HepG2 (cell line): Measurements from ENCODE around the gene AP2B1. TPM values are rescaled to one million over a fixed set of nuclear protein-coding genes. Genes with fewer than 3 reads are reported as not detected.
A peak's percentile ranks its signal among the peaks of the same experiment; 100 is the strongest.

Experiments
- ATAC-seq: fragments of 200-7000 bp; cut with Tn5 transposase; 3 replicates; pipeline ENCODE4 v1.9.1; 2020; ENCODE audit warnings: mild to moderate bottlenecking, moderate library complexity
- BruUV-seq: library from RNA; stranded (reverse); fragments of 400-500 nt; replicated peaks from 2 replicates; lab custom pipeline; 2021; lab: Mats Ljungman, UMichigan
- CTCF ChIA-PET: fragments of 300-600 bp; formaldehyde crosslinking; extraction: SDS; loops from one replicate; lab custom pipeline; 2021; ENCODE audit warnings: low total read pairs, inconsistent platforms, low intra/inter-chr PET ratio; lab: Yijun Ruan, JAX
- POLR2A ChIA-PET: fragments of 350-600 bp; sonication (Branson Sonifier 250); formaldehyde crosslinking; loops from one replicate; lab custom pipeline; 2020; ENCODE audit warnings: antibody characterized with exemption, inconsistent platforms; lab: Yijun Ruan, JAX
- DNase-seq: peaks from one replicate; pipeline ENCODE4 v3.0.0-alpha.2; 2015; ENCODE audit warnings: low spot score
- FAIRE-seq: peaks from 3 replicates; lab custom pipeline; 2011; peaks lifted over from hg19 to GRCh38; lab: Jason Lieb, UNC
- H2AFZ ChIP-seq: one replicate; pipeline ENCODE4 v1.6.1; 2011; ENCODE audit warnings: low read length, inconsistent platforms
- H3K27ac ChIP-seq: fragments of 300-600 bp; 3 replicates; pipeline ENCODE4 v1.8.0; 2011; ENCODE audit warnings: mixed run types, mild to moderate bottlenecking, mixed read lengths, low read length, inconsistent platforms; ENCODE audit not compliant: insufficient read depth; ENCODE audit errors: extremely low read length
- H3K27me3 ChIP-seq, 2 experiments: fragments of 200-600 bp in 1 of 2; 2 replicates in 1 of 2; 3 replicates in 1 of 2; pipeline versions ENCODE4 v1.6.0 to v1.8.0; 2011; ENCODE audit warnings: low read length in 2 of 2, mild to moderate bottlenecking in 2 of 2, moderate library complexity in 2 of 2, inconsistent platforms in 1 of 2; ENCODE audit not compliant: insufficient read depth in 2 of 2, control insufficient read depth in 1 of 2
- H3K36me3 ChIP-seq, 2 experiments: fragments of 200-600 bp in 1 of 2; replicated peaks in 1 of 2; 2 replicates in 1 of 2; 3 replicates in 1 of 2; pipeline versions ENCODE4 v1.5.1 to v1.8.0; 2011; ENCODE audit warnings: low read length in 2 of 2, inconsistent platforms in 1 of 2; ENCODE audit not compliant: insufficient read depth in 2 of 2, control insufficient read depth in 1 of 2
- H3K4me1 ChIP-seq: 2 replicates; pipeline ENCODE4 v1.5.1; 2012; ENCODE audit warnings: low read length, inconsistent platforms; ENCODE audit not compliant: insufficient read depth
- H3K4me2 ChIP-seq: 2 replicates; pipeline ENCODE4 v1.6.0; 2011; ENCODE audit warnings: low read depth, low read length, inconsistent platforms
- H3K4me3 ChIP-seq, 3 experiments: fragments of 200-600 bp in 1 of 3; sonication (generic), shearing (Covaris generic) in 1 of 3; replicated peaks in 1 of 3; 2 replicates each; pipeline ENCODE4 v1.5.1; 2011 to 2016; ENCODE audit warnings: low read length in 3 of 3, inconsistent platforms in 2 of 3, low read depth in 2 of 3, mild to moderate bottlenecking in 2 of 3, control low read depth in 1 of 3, mixed read lengths in 1 of 3; ENCODE audit not compliant: insufficient read depth in 1 of 3
- H3K79me2 ChIP-seq: one replicate; pipeline ENCODE4 v1.6.1; 2011; ENCODE audit warnings: low read length, inconsistent platforms; ENCODE audit not compliant: insufficient read depth
- H3K9ac ChIP-seq: 2 replicates; pipeline ENCODE4 v1.6.0; 2011; ENCODE audit warnings: mild to moderate bottlenecking, low read depth, low read length, inconsistent platforms; ENCODE audit not compliant: insufficient read depth
- H3K9me3 ChIP-seq: 2 replicates; pipeline ENCODE4 v1.5.1; 2012; ENCODE audit warnings: mild to moderate bottlenecking, low read length
- H4K20me1 ChIP-seq: 2 replicates; pipeline ENCODE4 v1.6.0; 2011; ENCODE audit warnings: inconsistent platforms, mild to moderate bottlenecking, low read length, moderate library complexity; ENCODE audit not compliant: insufficient read depth
- AGO1 ChIP-seq: fragments of 200-400 bp; formaldehyde crosslinking; IDR thresholded peaks from 2 replicates; pipeline ENCODE4 v1.6.1; 2017; ENCODE audit warnings: mild to moderate bottlenecking, low read depth, low read length, moderate library complexity; ENCODE audit not compliant: poor library complexity, severe bottlenecking
- AGO2 ChIP-seq: fragments of 200-400 bp; formaldehyde crosslinking; optimal IDR thresholded peaks from 2 replicates; pipeline ENCODE3; 2017; ENCODE audit warnings: mild to moderate bottlenecking, low read depth, low read length, moderate library complexity
- CHCHD3 ChIP-seq: sonication (generic); formaldehyde crosslinking; IDR thresholded peaks from 2 replicates; pipeline ENCODE4 v1.8.0; 2022; ENCODE audit warnings: mild to moderate bottlenecking, missing genetic modification reagents, moderate library complexity
- GPN1 ChIP-seq: sonication (generic); formaldehyde crosslinking; IDR thresholded peaks from 2 replicates; pipeline ENCODE4 v1.5.1; 2020; ENCODE audit warnings: missing genetic modification reagents, borderline replicate concordance
- ISX ChIP-seq: sonication (generic); formaldehyde crosslinking; conservative IDR thresholded peaks from 2 replicates; pipeline ENCODE4 v1.5.0; 2020; ENCODE audit warnings: missing genetic modification reagents
- ZNF232 ChIP-seq: sonication (generic); formaldehyde crosslinking; IDR thresholded peaks from 2 replicates; pipeline ENCODE4 v1.4.0; 2020; ENCODE audit warnings: missing genetic modification reagents, borderline replicate concordance
- WGBS: methylation state at CpG from one replicate; pipeline ENCODE4 v1.1.6; 2017; ENCODE audit warnings: low lambda C conversion rate; 5-methylcytosine and 5-hydroxymethylcytosine counted together
- in situ Hi-C: cut with HindIII; loops from 2 replicates; pipeline ENCODE4 v1.10.0; 2017; ENCODE audit warnings: low pct_unique_long_range_greater_than_20kb; ENCODE audit not compliant: extremely low pct_ligation_motif_present
- intact Hi-C: fragments of 100-400 bp; cut with micrococcal nuclease; formaldehyde crosslinking; loops from one replicate; pipeline ENCODE4 v1.10.0; 2022; ENCODE audit not compliant: unreplicated experiment
- polyA plus RNA-seq, 8 experiments: library from polyadenylated mRNA; depleted of rRNA in 3 of 8; stranded (reverse) in 7 of 8; unstranded in 1 of 8; fragments of >200 nt; fragmentation: Illumina TruSeq in 4 of 8; extraction: Trizol in 4 of 8; gene quantifications; 2 replicates each; pipeline versions ENCODE4 v1.2.1 to v1.2.3, GENCODE V29; 2011 to 2016; ENCODE audit warnings: low read depth in 4 of 8, missing spikeins in 1 of 8, mixed read lengths in 1 of 8; ENCODE audit not compliant: insufficient read depth in 1 of 8
- total RNA-seq, 5 experiments: library from RNA; depleted of rRNA; stranded (reverse); fragments of >200 nt; fragmentation: Illumina TruSeq; extraction: Trizol; gene quantifications; 2 replicates each; pipeline ENCODE4 v1.2.3, GENCODE V29; 2016; ENCODE audit warnings: low read depth in 1 of 5
- TF ChIP-seq, protein P1 (sequence below): sonication (generic); formaldehyde crosslinking; IDR thresholded peaks from 2 replicates; pipeline ENCODE4 v1.5.0; 2020; ENCODE audit warnings: missing genetic modification reagents, mild to moderate bottlenecking, borderline replicate concordance
- TF ChIP-seq, protein P2 (sequence below): sonication (generic); formaldehyde crosslinking; IDR thresholded peaks from 2 replicates; pipeline ENCODE4 v1.4.0; 2020; ENCODE audit warnings: missing genetic modification reagents

Gene AP2B1
- total and polyA plus RNA-seq, 2 of the 13 experiments (the other 11 are each of a cell fraction or from before 2014, with no cell fraction given): 23.8 to 71.3 TPM

DNA sequence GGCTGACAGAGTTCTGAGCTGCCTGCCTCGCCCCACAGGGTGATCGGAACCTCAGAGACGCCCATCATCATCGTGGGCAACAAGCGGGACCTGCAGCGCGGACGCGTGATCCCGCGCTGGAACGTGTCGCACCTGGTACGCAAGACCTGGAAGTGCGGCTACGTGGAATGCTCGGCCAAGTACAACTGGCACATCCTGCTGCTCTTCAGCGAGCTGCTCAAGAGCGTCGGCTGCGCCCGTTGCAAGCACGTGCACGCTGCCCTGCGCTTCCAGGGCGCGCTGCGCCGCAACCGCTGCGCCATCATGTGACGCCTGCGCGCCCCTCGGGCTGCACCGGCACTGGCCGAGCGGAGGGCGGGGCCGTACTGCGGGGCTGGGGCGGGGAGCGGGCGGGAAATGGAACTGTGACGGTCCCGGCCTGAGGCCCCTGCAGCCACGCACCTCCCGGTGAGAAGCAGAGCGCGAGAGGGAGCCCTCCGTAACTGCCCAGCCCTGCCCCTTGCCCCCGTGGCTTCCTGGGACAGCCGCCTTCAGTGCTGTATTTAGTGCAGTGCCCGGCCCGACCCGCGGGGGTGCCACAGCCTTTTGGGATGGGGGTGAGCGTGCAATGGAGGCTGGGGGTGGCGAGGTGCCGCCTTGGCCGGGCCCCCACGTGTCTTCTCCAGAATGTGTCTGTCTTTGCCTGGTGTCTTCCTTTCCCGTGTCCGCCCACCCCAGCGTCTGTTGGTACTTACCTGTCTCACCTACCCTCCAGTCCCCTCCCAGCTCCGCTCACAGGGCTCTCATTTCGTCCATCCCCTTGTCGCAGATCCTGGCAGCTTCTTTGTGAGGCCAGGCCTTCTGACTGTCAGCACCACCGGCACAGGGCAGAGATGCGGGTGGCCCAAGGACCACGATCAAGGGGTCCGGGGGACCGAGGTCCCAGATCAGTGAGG, 154.1 kb downstream of the AP2B1 start:
- Histone ChIP-seq H3K79me2 (no peaks in the 10 kb centered on the region), H2AFZ (no peak overlapping the region), H3K4me3 (no peak overlapping the region)
- in situ Hi-C loops: loop anchor here (10.0 to 25.0 kb wide), 2 partner anchors 186 to 429 kb away; no protein-coding TSS in a partner anchor
- BruUV-seq: no TSS peak
- TF ChIP-seq AGO2 (peak; percentile 19), CHCHD3 (no peak), ZNF232 (CRISPR knock-in tag) (no peak), AGO1 (peak; percentile 15), GPN1 (CRISPR knock-in tag) (no peak)
- TF ChIP-seq, all 625 proteins: peak for 2
- no peak overlapping the region for H3K4me2 ChIP-seq
- no peaks in the 10 kb centered on the region for H3K36me3 ChIP-seq
- no peaks in the 10 kb centered on the region for H3K4me1 ChIP-seq
- no peak overlapping the region for H3K27ac ChIP-seq
- ChIA-PET POLR2A (no interaction called here), CTCF (no interaction called here)
- FAIRE-seq: no peak
- WGBS: 85% methylated on average over 45 of the region's 73 CpGs
- no peak for DNase-seq
- no peak; the same call in 2 of the 3 replicates for ATAC-seq
- H3K9ac ChIP-seq: no peak overlapping the region
- H3K9me3 ChIP-seq: no peaks in the 10 kb centered on the region
- no peaks in the 10 kb centered on the region for H4K20me1 ChIP-seq
- peaks cover 2 to 19% of the 10 kb centered on the region in 2 experiments; a peak in 2 of 5 replicates for H3K27me3 ChIP-seq
- intact Hi-C loops: no loop called here

DNA sequence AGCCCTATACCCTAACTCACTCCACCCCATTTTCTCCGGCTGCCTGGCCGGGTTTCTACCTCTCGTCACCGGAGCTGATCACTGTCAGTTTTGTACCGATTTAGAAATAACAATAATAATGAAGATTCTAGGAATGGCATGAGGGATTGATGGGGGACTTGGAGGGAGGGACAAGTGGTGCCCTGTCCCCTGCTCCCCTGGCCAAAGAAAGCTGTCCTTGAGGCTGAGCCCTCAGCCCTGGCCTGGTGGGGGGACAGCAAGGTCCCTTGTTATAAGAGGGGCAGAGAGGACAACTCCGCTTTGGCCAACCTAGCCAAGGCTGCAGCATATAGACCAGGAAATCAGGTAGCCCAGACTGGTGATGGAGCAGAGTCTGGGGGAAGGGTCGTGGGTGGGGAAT, 155.4 kb downstream of the AP2B1 start:
- CTCF ChIA-PET: no interaction called here

More for the DNA sequence above, 155.4 kb downstream of the AP2B1 start:
- Histone ChIP-seq H3K27ac (no peak overlapping the region), H3K4me2 (no peak overlapping the region), H3K4me1 (no peaks in the 10 kb centered on the region), H3K79me2 (no peaks in the 10 kb centered on the region), H3K36me3 (no peaks in the 10 kb centered on the region), H4K20me1 (no peaks in the 10 kb centered on the region), H2AFZ (no peak overlapping the region), H3K9ac (no peak overlapping the region), H3K4me3 (no peak overlapping the region), H3K9me3 (no peaks in the 10 kb centered on the region), H3K27me3 (peaks cover 2 to 24% of the 10 kb centered on the region in 2 experiments; a peak in 2 of 5 replicates)
- BruUV-seq: no TSS peak
- no peak for TF ChIP-seq ISX (CRISPR knock-in tag)
- TF ChIP-seq, protein P1, sequence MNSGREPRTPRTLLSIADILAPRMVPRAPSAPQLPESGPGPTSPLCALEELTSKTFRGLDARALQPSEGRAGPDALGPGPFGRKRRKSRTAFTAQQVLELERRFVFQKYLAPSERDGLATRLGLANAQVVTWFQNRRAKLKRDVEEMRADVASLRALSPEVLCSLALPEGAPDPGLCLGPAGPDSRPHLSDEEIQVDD: no peak
- TF ChIP-seq, protein P2, sequence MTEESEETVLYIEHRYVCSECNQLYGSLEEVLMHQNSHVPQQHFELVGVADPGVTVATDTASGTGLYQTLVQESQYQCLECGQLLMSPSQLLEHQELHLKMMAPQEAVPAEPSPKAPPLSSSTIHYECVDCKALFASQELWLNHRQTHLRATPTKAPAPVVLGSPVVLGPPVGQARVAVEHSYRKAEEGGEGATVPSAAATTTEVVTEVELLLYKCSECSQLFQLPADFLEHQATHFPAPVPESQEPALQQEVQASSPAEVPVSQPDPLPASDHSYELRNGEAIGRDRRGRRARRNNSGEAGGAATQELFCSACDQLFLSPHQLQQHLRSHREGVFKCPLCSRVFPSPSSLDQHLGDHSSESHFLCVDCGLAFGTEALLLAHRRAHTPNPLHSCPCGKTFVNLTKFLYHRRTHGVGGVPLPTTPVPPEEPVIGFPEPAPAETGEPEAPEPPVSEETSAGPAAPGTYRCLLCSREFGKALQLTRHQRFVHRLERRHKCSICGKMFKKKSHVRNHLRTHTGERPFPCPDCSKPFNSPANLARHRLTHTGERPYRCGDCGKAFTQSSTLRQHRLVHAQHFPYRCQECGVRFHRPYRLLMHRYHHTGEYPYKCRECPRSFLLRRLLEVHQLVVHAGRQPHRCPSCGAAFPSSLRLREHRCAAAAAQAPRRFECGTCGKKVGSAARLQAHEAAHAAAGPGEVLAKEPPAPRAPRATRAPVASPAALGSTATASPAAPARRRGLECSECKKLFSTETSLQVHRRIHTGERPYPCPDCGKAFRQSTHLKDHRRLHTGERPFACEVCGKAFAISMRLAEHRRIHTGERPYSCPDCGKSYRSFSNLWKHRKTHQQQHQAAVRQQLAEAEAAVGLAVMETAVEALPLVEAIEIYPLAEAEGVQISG: no peak
- FAIRE-seq (no peak), DNase-seq (no peak), ATAC-seq (no peak)
- POLR2A ChIA-PET: no interaction called here
- in situ Hi-C loops: loop anchor here (10.0 to 25.0 kb wide), 2 partner anchors 188 to 430 kb away; no protein-coding TSS in a partner anchor
- 73% methylated on average over 6 of the region's 7 CpGs for WGBS
- intact Hi-C loops: no loop called here
